ENCODE results near the gene NOL9. TPM values are rescaled to one million over a fixed set of nuclear protein-coding genes. Genes with fewer than 3 reads are reported as not detected.

The NOL9 gene
- total and polyA plus RNA-seq, 2 donors (not counting 3 experiments of a cell fraction or from before 2014, with no cell fraction given), result 14.1 to 42.9 TPM

GRCh38 chr1:6474815-6475282, 79.5 kb downstream of the NOL9 start:
- peaks cover 10 to 48% of the 10 kb centered on the region in 2 experiments for H3K36me3 ChIP-seq (ENCODE audit: control insufficient read depth in 2 of 2, extremely low read depth in 1 of 2, insufficient read depth in 2 of 2, low read length in 2 of 2)
- dilution Hi-C loops (cut with MboI; ENCODE audit: extremely low pct_ligation_motif_present, low sequenced_read_pairs) (no loop called here), intact Hi-C loops (cut with micrococcal nuclease) (loop anchor here (1.0 kb wide), 1 partner anchor 10 kb away; no protein-coding TSS in a partner anchor)
- no TSS peak for BruUV-seq (replicated peaks)
- no peaks in the 10 kb centered on the region for H3K9me1 ChIP-seq (replicated peaks; ENCODE audit: control insufficient read depth, extremely low read depth, insufficient read depth, low read length)
- DNase-seq (ENCODE audit: low read depth, low spot score), result no peak
- no peaks in the 10 kb centered on the region for H3K9me3 ChIP-seq (replicated peaks; ENCODE audit: control insufficient read depth, insufficient read depth, low read length)
- ChIA-PET POLR2A (no interaction called here), CTCF (interaction anchor here (0.6 to 3.6 kb wide), 2 partner anchors 11 to 48 kb away, joined by 3 to 16 read pairs; no protein-coding TSS in a partner anchor)
- TF ChIP-seq, protein P1, sequence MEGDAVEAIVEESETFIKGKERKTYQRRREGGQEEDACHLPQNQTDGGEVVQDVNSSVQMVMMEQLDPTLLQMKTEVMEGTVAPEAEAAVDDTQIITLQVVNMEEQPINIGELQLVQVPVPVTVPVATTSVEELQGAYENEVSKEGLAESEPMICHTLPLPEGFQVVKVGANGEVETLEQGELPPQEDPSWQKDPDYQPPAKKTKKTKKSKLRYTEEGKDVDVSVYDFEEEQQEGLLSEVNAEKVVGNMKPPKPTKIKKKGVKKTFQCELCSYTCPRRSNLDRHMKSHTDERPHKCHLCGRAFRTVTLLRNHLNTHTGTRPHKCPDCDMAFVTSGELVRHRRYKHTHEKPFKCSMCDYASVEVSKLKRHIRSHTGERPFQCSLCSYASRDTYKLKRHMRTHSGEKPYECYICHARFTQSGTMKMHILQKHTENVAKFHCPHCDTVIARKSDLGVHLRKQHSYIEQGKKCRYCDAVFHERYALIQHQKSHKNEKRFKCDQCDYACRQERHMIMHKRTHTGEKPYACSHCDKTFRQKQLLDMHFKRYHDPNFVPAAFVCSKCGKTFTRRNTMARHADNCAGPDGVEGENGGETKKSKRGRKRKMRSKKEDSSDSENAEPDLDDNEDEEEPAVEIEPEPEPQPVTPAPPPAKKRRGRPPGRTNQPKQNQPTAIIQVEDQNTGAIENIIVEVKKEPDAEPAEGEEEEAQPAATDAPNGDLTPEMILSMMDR (IDR thresholded peaks at IDR 0.05; ENCODE audit: extremely low read depth in 1 of 2, insufficient read depth in 1 of 2, low read depth in 1 of 2, low read length in 2 of 2), result no peak
- TF ChIP-seq FOS (IDR thresholded peaks at IDR 0.05; ENCODE audit: borderline replicate concordance, insufficient read depth, low read length) (no peak), MAX (IDR thresholded peaks at IDR 0.05; ENCODE audit: insufficient read depth, insufficient read length) (no peak), EZH2 (IDR thresholded peaks at IDR 0.05; ENCODE audit: borderline replicate concordance, low read depth, low read length, severe bottlenecking) (no peak), MYC (IDR thresholded peaks at IDR 0.05; ENCODE audit: low read depth, low read length) (no peak), GATA2 (IDR thresholded peaks at IDR 0.05; ENCODE audit: insufficient read depth, insufficient read length, low read depth, low read length) (no peak), POLR2A (IDR thresholded peaks at IDR 0.05; ENCODE audit: low read depth, low read length) (no peak), POLR2AphosphoS5 (IDR thresholded peaks at IDR 0.05; ENCODE audit: insufficient read depth, low read depth, low read length) (no peak), JUN (IDR thresholded peaks at IDR 0.05; ENCODE audit: borderline replicate concordance, insufficient read depth, insufficient read length, low read depth) (no peak)
- no peaks in the 10 kb centered on the region for H4K20me1 ChIP-seq (replicated peaks; ENCODE audit: control insufficient read depth, extremely low read depth, insufficient read depth, low read length)
- peaks cover 2% of the 10 kb centered on the region for H3K79me2 ChIP-seq (ENCODE audit: control insufficient read depth, insufficient read depth, low read length)
- H3K4me1 ChIP-seq (ENCODE audit: control insufficient read depth, extremely low read depth, insufficient read depth, low read length), result no peaks in the 10 kb centered on the region
- no peak overlapping the region for H3K4me3 ChIP-seq (replicated peaks in 1 of 3; ENCODE audit: insufficient read depth in 1 of 3, low read depth in 1 of 3, low read length in 3 of 3)
- no peak overlapping the region for H2AFZ ChIP-seq (ENCODE audit: low read depth, low read length)
- H3K27ac ChIP-seq (ENCODE audit: insufficient read depth, low read depth, low read length), result no peak overlapping the region
- no peak for FAIRE-seq
- H3K4me2 ChIP-seq (ENCODE audit: insufficient read depth, low read length), result no peak overlapping the region
- no peak overlapping the region for H3K9ac ChIP-seq (replicated peaks; ENCODE audit: extremely low read depth, insufficient read depth, low read length)
- H3K27me3 ChIP-seq (ENCODE audit: control insufficient read depth in 2 of 2, insufficient read depth in 2 of 2, low read length in 2 of 2), result no peaks in the 10 kb centered on the region

All from endothelial cell of umbilical vein (primary cell).